AG10803 (cell line): ENCODE results near the gene CERS6.

Experiments
- DNase-seq: peaks from one replicate; pipeline ENCODE4 v3.0.0; 2010; ENCODE audit warnings: low read depth
- H3K4me3 ChIP-seq: 2 replicates; pipeline ENCODE4 v1.5.1; 2011; ENCODE audit warnings: mild to moderate bottlenecking, low read length, control low read depth
- TF ChIP-seq, protein P1 (sequence below): conservative IDR thresholded peaks from 2 replicates; pipeline ENCODE4 v1.5.1; 2011; ENCODE audit warnings: mild to moderate bottlenecking, low read length, control low read depth, inconsistent platforms

CERS6 gene

DNA sequence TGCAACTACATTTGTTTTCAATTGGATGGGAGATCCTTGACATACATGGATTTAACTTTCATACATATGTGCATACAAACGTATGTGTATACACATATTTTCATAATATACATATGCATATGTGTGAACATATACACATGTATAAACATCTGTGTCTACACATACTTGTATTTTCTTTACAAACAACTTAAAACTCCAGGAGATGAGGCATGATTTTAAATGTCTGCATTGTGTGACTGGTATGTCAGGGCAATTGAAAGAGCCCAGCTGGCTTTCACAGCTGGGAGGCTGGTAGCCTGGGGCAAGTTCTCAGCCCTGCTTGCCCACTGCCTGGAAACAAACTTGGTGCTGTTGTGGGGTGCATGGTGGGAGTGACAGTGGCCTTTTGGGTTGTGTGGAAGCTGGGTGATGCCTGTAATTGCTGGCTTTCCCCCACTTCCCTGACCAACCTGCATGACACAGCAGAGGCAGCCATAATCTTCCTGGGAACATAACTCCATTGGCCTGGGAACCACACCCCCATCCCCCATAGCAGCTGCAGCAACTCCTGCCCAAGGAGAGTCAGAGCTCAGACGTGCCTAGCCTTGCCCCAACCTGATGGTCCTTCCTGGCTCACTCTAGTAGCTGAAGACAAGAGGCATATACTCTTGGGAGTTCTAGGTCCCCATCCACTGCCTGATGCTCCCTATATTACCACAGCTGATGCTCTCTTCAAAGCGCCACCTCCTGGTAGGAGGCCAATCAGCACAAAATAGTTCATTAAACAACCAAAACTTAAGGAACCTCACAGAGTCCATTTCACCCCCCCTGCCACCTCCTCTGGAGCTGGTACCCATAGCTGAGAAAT lies 158.3 kb downstream of the CERS6 start:
- TF ChIP-seq, protein P1, sequence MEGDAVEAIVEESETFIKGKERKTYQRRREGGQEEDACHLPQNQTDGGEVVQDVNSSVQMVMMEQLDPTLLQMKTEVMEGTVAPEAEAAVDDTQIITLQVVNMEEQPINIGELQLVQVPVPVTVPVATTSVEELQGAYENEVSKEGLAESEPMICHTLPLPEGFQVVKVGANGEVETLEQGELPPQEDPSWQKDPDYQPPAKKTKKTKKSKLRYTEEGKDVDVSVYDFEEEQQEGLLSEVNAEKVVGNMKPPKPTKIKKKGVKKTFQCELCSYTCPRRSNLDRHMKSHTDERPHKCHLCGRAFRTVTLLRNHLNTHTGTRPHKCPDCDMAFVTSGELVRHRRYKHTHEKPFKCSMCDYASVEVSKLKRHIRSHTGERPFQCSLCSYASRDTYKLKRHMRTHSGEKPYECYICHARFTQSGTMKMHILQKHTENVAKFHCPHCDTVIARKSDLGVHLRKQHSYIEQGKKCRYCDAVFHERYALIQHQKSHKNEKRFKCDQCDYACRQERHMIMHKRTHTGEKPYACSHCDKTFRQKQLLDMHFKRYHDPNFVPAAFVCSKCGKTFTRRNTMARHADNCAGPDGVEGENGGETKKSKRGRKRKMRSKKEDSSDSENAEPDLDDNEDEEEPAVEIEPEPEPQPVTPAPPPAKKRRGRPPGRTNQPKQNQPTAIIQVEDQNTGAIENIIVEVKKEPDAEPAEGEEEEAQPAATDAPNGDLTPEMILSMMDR, result peak; percentile 26; the same call in 1 of the 2 replicates
- no peak overlapping the region for H3K4me3 ChIP-seq
- no peak for DNase-seq

DNA sequence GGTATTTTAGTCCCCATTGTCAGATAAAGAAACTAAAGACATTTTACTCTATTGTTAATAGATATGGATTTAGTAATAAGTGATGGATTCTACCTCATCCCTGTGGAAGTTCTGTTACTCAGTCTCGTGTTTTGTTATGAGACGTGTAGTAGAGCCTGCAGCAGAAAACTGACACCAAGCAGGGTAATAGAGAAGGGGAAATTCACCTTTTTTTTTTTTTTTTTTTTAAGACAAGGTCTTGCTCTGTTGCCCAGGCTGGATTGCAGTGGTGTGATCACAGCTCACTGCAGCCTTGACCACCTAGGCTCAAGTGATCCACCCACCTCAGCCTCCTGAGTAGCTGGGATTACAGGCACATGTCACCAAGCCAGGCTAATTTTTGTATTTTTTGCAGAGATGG lies 164.5 kb downstream of the CERS6 start:
- H3K4me3 ChIP-seq, result no peak overlapping the region
- TF ChIP-seq, protein P1, result no peak
- DNase-seq, result no peak

DNA sequence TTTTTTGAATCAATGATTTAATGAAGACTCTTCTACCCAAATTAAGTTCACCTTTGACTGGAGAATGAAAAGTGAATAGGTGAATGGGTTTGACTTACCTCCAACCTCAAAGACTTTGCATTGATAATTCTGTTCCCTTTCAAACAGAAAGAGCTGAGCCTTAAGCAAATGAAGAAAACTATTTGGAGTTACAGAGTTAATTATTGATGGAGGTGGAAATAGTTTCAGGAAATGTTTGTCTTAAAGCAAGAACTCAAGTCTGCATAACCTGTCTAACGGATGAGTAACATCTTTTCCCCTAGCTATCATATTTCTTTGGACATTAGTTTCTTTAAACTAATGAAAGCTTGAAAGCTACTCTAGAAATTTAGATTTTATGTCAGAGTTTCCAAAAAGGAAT lies 166.5 kb downstream of the CERS6 start:
- H3K4me3 ChIP-seq, result no peak overlapping the region
- no peak for DNase-seq
- TF ChIP-seq, protein P1, result no peak

DNA sequence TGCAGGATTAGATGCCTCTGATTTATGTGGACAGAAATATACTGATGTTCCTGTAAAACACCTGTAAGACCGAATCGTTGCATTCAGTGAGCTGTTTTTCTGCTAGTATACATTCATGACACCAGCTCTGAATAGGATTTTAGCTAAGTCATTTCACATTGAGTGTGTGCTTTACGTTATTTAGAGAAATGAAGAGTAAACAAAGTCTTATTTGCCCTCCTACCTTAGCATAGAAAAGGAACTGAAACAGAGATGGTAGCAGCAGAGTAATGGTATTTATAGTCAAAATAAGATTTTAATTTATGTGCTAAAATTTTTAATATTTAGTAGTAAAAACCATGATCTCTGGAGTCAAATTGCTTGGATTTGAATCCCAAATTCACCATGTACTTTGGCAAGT lies 168.0 kb downstream of the CERS6 start:
- no peak for DNase-seq
- TF ChIP-seq, protein P1, result no peak
- no peak overlapping the region for H3K4me3 ChIP-seq

DNA sequence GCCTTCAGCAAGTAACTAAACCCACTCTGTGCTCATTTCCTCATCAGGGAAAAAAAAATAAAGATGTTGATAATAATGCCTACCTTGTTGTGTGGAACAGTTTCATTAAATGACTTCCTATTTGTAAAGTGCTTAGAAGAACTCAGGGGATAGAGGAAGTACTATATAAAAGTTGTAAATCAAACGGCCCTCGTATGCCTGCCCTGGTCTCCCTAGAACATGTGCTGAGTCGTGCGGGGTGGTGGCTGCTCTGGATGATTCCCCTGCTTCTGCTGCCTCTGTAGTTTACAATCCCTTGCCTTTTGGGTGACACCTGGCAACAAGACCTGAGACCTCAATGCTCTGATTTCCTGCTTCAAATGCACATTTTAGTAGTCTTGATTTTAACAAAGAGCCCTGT lies 170.0 kb downstream of the CERS6 start:
- TF ChIP-seq, protein P1, result no peak
- DNase-seq, result no peak
- no peak overlapping the region for H3K4me3 ChIP-seq

DNA sequence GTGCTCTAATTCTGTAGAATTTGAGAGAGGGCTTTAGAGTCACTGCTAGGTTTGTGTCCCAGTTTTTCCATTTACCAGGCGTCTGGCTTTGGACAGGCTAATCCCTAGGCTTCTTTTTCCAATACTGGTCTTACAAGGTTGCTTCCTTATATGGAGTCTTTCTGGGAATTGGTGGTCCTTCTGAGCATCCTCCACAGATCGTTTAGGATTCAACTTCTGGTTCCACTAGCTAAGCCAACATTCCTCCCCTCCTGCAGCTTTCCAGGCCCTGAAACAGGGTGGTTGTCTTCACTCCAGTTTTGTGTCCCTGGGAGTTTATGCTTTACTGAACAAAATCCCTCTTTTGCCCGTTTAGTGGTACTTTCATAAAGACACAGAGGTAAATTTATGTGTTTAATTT lies 170.6 kb downstream of the CERS6 start:
- TF ChIP-seq, protein P1, result no peak
- DNase-seq, result no peak
- no peak overlapping the region for H3K4me3 ChIP-seq

DNA sequence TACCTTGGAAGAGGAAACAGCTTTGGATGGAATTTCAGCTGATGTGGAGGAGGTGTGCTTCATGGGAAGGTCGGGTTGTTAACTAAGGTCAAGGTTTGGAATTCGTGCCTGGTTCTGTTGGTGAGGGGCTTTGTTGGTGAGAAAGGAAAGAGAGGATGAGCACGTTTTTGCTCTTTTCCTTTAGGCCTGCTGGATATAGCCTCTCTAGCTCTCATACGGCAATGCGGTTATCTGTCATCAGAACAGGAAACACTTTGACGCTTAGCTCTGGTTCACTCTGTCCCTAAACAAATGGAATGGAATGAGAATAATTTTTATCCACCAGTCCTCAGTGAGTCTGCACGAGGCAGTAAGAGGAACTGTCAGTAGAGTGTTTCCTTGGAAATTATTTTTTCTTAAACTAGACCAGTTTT lies 176.6 kb downstream of the CERS6 start:
- DNase-seq, result peak; percentile 55
- H3K4me3 ChIP-seq, result no peak overlapping the region
- TF ChIP-seq, protein P1, result no peak
